NCI-H1436 treated with DMSO at 0.1 percent for 48 hours (cell line): ENCODE results near the gene AFF3.

Source experiments
- DNase-seq: peaks from one replicate; lab custom pipeline; 2025; lab: John Stamatoyannopoulos, UW

AFF3 gene

GRCh38 chr2:99605036-99605435 is 537.4 kb downstream of the AFF3 start:
- no peak for DNase-seq

GRCh38 chr2:99602476-99602875 is 539.9 kb downstream of the AFF3 start:
- DNase-seq: no peak

GRCh38 chr2:99600981-99601651 is 541.3 kb downstream of the AFF3 start:
- DNase-seq: no peak

- no peak for DNase-seq
These were observed 543.9 kb downstream of the AFF3 start for GRCh38 chr2:99598441-99598840.

GRCh38 chr2:99597616-99598015 is 544.8 kb downstream of the AFF3 start:
- DNase-seq: no peak

GRCh38 chr2:99595373-99595772 is 547.0 kb downstream of the AFF3 start:
- DNase-seq: no peak

- no peak for DNase-seq
These were observed 548.5 kb downstream of the AFF3 start for GRCh38 chr2:99593692-99594427.

- DNase-seq: no peak
These were observed 565.6 kb downstream of the AFF3 start for GRCh38 chr2:99576775-99577174.

GRCh38 chr2:99573634-99574251 is 568.6 kb downstream of the AFF3 start:
- no peak for DNase-seq

GRCh38 chr2:99572373-99573164 is 569.8 kb downstream of the AFF3 start:
- no peak for DNase-seq

GRCh38 chr2:99571954-99572353 is 570.4 kb downstream of the AFF3 start:
- peak; percentile 55 for DNase-seq

- peak; percentile 99 for DNase-seq
These were observed 570.9 kb downstream of the AFF3 start for GRCh38 chr2:99571533-99571932.

- DNase-seq: no peak
These were observed 571.4 kb downstream of the AFF3 start for GRCh38 chr2:99571021-99571420.

GRCh38 chr2:99569386-99569785 is 573.0 kb downstream of the AFF3 start:
- peak; percentile 53 for DNase-seq

GRCh38 chr2:99565227-99565626 is 577.2 kb downstream of the AFF3 start:
- DNase-seq: no peak

- no peak for DNase-seq
These were observed 579.9 kb downstream of the AFF3 start for GRCh38 chr2:99562516-99562915.

GRCh38 chr2:99561804-99562203 is 580.6 kb downstream of the AFF3 start:
- DNase-seq: no peak

- DNase-seq: no peak
These were observed 583.2 kb downstream of the AFF3 start for GRCh38 chr2:99559075-99559662.

- DNase-seq: no peak
These were observed 587.0 kb downstream of the AFF3 start for GRCh38 chr2:99555404-99555803.

GRCh38 chr2:99554871-99555270 is 587.5 kb downstream of the AFF3 start:
- no peak for DNase-seq

GRCh38 chr2:99554238-99554637 is 588.2 kb downstream of the AFF3 start:
- no peak for DNase-seq

- no peak for DNase-seq
These were observed 589.9 kb downstream of the AFF3 start for GRCh38 chr2:99552529-99552928.
